Measurements from ENCODE around the gene CD6.

CD6 gene

GRCh38 chr11:60934790-60935605 lies 36.5 kb upstream of the CD6 start:
- in situ Hi-C loops (cut with MboI; ENCODE audit: low pct_unique_long_range_greater_than_20kb, low sequenced_read_pairs): no loop called here

GRCh38 chr11:60935676-60936442 lies 35.6 kb upstream of the CD6 start:
- DNase-seq: no peak
- in situ Hi-C loops (cut with MboI; ENCODE audit: low pct_unique_long_range_greater_than_20kb, low sequenced_read_pairs): no loop called here

More at GRCh38 chr11:60934790-60935605, 36.5 kb upstream of the CD6 start:
- no peak for DNase-seq

- in situ Hi-C loops (cut with MboI; ENCODE audit: low pct_unique_long_range_greater_than_20kb, low sequenced_read_pairs): no loop called here
- no peak for DNase-seq
Observed at GRCh38 chr11:60936467-60937143, 34.9 kb upstream of the CD6 start.

- no peak for DNase-seq
- in situ Hi-C loops (cut with MboI; ENCODE audit: low pct_unique_long_range_greater_than_20kb, low sequenced_read_pairs): no loop called here
Observed at GRCh38 chr11:60937144-60937527, 34.3 kb upstream of the CD6 start.

GRCh38 chr11:60937811-60938210 lies 33.7 kb upstream of the CD6 start:
- in situ Hi-C loops (cut with MboI; ENCODE audit: low pct_unique_long_range_greater_than_20kb, low sequenced_read_pairs): no loop called here
- no peak for DNase-seq

- DNase-seq: no peak
- in situ Hi-C loops (cut with MboI; ENCODE audit: low pct_unique_long_range_greater_than_20kb, low sequenced_read_pairs): no loop called here
Observed at GRCh38 chr11:60938500-60938899, 33.0 kb upstream of the CD6 start.

- in situ Hi-C loops (cut with MboI; ENCODE audit: low pct_unique_long_range_greater_than_20kb, low sequenced_read_pairs): no loop called here
- no peak for DNase-seq
Observed at GRCh38 chr11:60939301-60939700, 32.2 kb upstream of the CD6 start.

- in situ Hi-C loops (cut with MboI; ENCODE audit: low pct_unique_long_range_greater_than_20kb, low sequenced_read_pairs): no loop called here
- no peak for DNase-seq
Observed at GRCh38 chr11:60939855-60940254, 31.6 kb upstream of the CD6 start.

- DNase-seq: no peak
- in situ Hi-C loops (cut with MboI; ENCODE audit: low pct_unique_long_range_greater_than_20kb, low sequenced_read_pairs): no loop called here
Observed at GRCh38 chr11:60941371-60942119, 29.9 kb upstream of the CD6 start.

- DNase-seq: no peak
- in situ Hi-C loops (cut with MboI; ENCODE audit: low pct_unique_long_range_greater_than_20kb, low sequenced_read_pairs): no loop called here
Observed at GRCh38 chr11:60942219-60942618, 29.3 kb upstream of the CD6 start.

- DNase-seq: no peak
- in situ Hi-C loops (cut with MboI; ENCODE audit: low pct_unique_long_range_greater_than_20kb, low sequenced_read_pairs): no loop called here
Observed at GRCh38 chr11:60942970-60943565, 28.4 kb upstream of the CD6 start.

- peak; percentile 82 for DNase-seq
- in situ Hi-C loops (cut with MboI; ENCODE audit: low pct_unique_long_range_greater_than_20kb, low sequenced_read_pairs): no loop called here
Observed at GRCh38 chr11:60944490-60945294, 26.8 kb upstream of the CD6 start.

- DNase-seq: no peak
- in situ Hi-C loops (cut with MboI; ENCODE audit: low pct_unique_long_range_greater_than_20kb, low sequenced_read_pairs): no loop called here
Observed at GRCh38 chr11:60945295-60945667, 26.2 kb upstream of the CD6 start.

GRCh38 chr11:60946601-60947264 lies 24.7 kb upstream of the CD6 start:
- no peak for DNase-seq
- in situ Hi-C loops (cut with MboI; ENCODE audit: low pct_unique_long_range_greater_than_20kb, low sequenced_read_pairs): no loop called here

- in situ Hi-C loops (cut with MboI; ENCODE audit: low pct_unique_long_range_greater_than_20kb, low sequenced_read_pairs): no loop called here
- DNase-seq: no peak
Observed at GRCh38 chr11:60947700-60948099, 23.8 kb upstream of the CD6 start.

- in situ Hi-C loops (cut with MboI; ENCODE audit: low pct_unique_long_range_greater_than_20kb, low sequenced_read_pairs): no loop called here
- no peak for DNase-seq
Observed at GRCh38 chr11:60948250-60948649, 23.2 kb upstream of the CD6 start.

- DNase-seq: no peak
- in situ Hi-C loops (cut with MboI; ENCODE audit: low pct_unique_long_range_greater_than_20kb, low sequenced_read_pairs): no loop called here
Observed at GRCh38 chr11:60950024-60950423, 21.5 kb upstream of the CD6 start.
